RWPE2 (cell line): ENCODE data around the gene MCCC2.

ENCODE experiments used
- ATAC-seq: fragments of 200-7000 bp; cut with Tn5 transposase; 3 replicates; pipeline ENCODE4 v1.9.1; 2021; ENCODE audit warnings: low read depth
- DNase-seq: peaks from one replicate; pipeline ENCODE4 v3.0.0-alpha.2; 2020; ENCODE audit warnings: low spot score
- H3K27ac ChIP-seq: fragments of 450-650 bp; 2 replicates; pipeline ENCODE4 v1.5.1; 2017; ENCODE audit warnings: mild to moderate bottlenecking; ENCODE audit not compliant: poor library complexity, severe bottlenecking
- H3K27me3 ChIP-seq: fragments of 250-450 bp; sonication (Bioruptor Pico); 2 replicates; pipeline ENCODE4 v1.5.1; 2021; ENCODE audit warnings: mild to moderate bottlenecking, moderate library complexity; ENCODE audit not compliant: insufficient read depth, poor library complexity, severe bottlenecking
- H3K36me3 ChIP-seq: fragments of 250-450 bp; sonication (Bioruptor Pico); 2 replicates; pipeline ENCODE4 v1.5.1; 2020; ENCODE audit warnings: low read depth, mild to moderate bottlenecking, moderate library complexity
- H3K4me1 ChIP-seq: fragments of 250-450 bp; sonication (Bioruptor Pico); 2 replicates; pipeline ENCODE4 v1.5.1; 2021; ENCODE audit warnings: mild to moderate bottlenecking, moderate library complexity; ENCODE audit not compliant: insufficient read depth, poor library complexity, severe bottlenecking
- H3K4me3 ChIP-seq: fragments of 250-450 bp; sonication (Bioruptor Pico); 2 replicates; pipeline ENCODE4 v1.5.1; 2021; ENCODE audit warnings: mild to moderate bottlenecking, moderate library complexity; ENCODE audit not compliant: severe bottlenecking
- H3K9me3 ChIP-seq: fragments of 250-450 bp; sonication (Bioruptor Pico); 2 replicates; pipeline ENCODE4 v1.5.1; 2021; ENCODE audit warnings: mild to moderate bottlenecking, moderate library complexity; ENCODE audit not compliant: severe bottlenecking
- CTCF ChIP-seq: fragments of 450-650 bp; IDR thresholded peaks from one replicate; pipeline ENCODE4 v1.5.1; 2017; ENCODE audit warnings: mild to moderate bottlenecking, moderate library complexity; ENCODE audit not compliant: poor library complexity, severe bottlenecking

The MCCC2 gene

GRCh38 chr5:71680510-71680909 lies 93.4 kb downstream of the MCCC2 start:
- Histone ChIP-seq H3K27ac (no peak overlapping the region), H3K4me3 (no peak overlapping the region), H3K36me3 (no peaks in the 10 kb centered on the region), H3K27me3 (peaks cover 9% of the 10 kb centered on the region), H3K9me3 (no peaks in the 10 kb centered on the region), H3K4me1 (no peaks in the 10 kb centered on the region)
- no peak for ATAC-seq
- TF ChIP-seq CTCF = no peak
- DNase-seq = no peak

GRCh38 chr5:71681296-71681695 lies 94.2 kb downstream of the MCCC2 start:
- no peak overlapping the region for H3K27ac ChIP-seq
- H3K9me3 ChIP-seq = no peaks in the 10 kb centered on the region
- no peaks in the 10 kb centered on the region for H3K4me1 ChIP-seq
- no peak overlapping the region for H3K4me3 ChIP-seq
- peaks cover 7% of the 10 kb centered on the region for H3K27me3 ChIP-seq
- no peak for ATAC-seq
- DNase-seq = no peak
- no peaks in the 10 kb centered on the region for H3K36me3 ChIP-seq
- no peak for TF ChIP-seq CTCF

GRCh38 chr5:71684309-71684708 lies 97.2 kb downstream of the MCCC2 start:
- H3K9me3 ChIP-seq = no peaks in the 10 kb centered on the region
- TF ChIP-seq CTCF = no peak
- peaks cover 9% of the 10 kb centered on the region for H3K27me3 ChIP-seq
- H3K36me3 ChIP-seq = no peaks in the 10 kb centered on the region
- H3K27ac ChIP-seq = no peak overlapping the region
- no peak overlapping the region for H3K4me3 ChIP-seq
- no peaks in the 10 kb centered on the region for H3K4me1 ChIP-seq
- ATAC-seq (no peak), DNase-seq (no peak)

GRCh38 chr5:71693828-71694427 lies 106.8 kb downstream of the MCCC2 start:
- DNase-seq = no peak
- no peak for TF ChIP-seq CTCF
- Histone ChIP-seq H3K27ac (no peak overlapping the region), H3K9me3 (no peaks in the 10 kb centered on the region), H3K4me1 (no peaks in the 10 kb centered on the region), H3K36me3 (no peaks in the 10 kb centered on the region), H3K27me3 (peaks cover 29% of the 10 kb centered on the region), H3K4me3 (no peak overlapping the region)
- ATAC-seq = no peak

GRCh38 chr5:71695071-71695470 lies 107.9 kb downstream of the MCCC2 start:
- DNase-seq (no peak), ATAC-seq (no peak)
- peaks cover 24% of the 10 kb centered on the region for H3K27me3 ChIP-seq
- H3K36me3 ChIP-seq = no peaks in the 10 kb centered on the region
- no peak overlapping the region for H3K27ac ChIP-seq
- TF ChIP-seq CTCF = no peak
- no peak overlapping the region for H3K4me3 ChIP-seq
- H3K9me3 ChIP-seq = no peaks in the 10 kb centered on the region
- H3K4me1 ChIP-seq = no peaks in the 10 kb centered on the region
